GM19452 (cell line): ENCODE results near the gene CPA3.

Experiments
- ATAC-seq: cut with Tn5 transposase; IDR thresholded peaks from one replicate; pipeline ENCODE4 v1.9.1; 2021; ENCODE audit not compliant: unreplicated experiment

Gene CPA3

GRCh38 chr3:148857316-148857715 lies 7.8 kb upstream of the CPA3 start:
- ATAC-seq = no peak

GRCh38 chr3:148861277-148861869 lies 3.7 kb upstream of the CPA3 start:
- peak; percentile 73 for ATAC-seq

GRCh38 chr3:148863297-148863696 lies 1.8 kb upstream of the CPA3 start:
- no peak for ATAC-seq

- ATAC-seq = no peak
Measured at GRCh38 chr3:148863814-148864213, 1.3 kb upstream of the CPA3 start.

- ATAC-seq = no peak
Measured at GRCh38 chr3:148866261-148866660, 1.2 kb downstream of the CPA3 start.

GRCh38 chr3:148873270-148873927 lies 8.3 kb downstream of the CPA3 start:
- ATAC-seq = no peak

GRCh38 chr3:148873977-148874376 lies 8.9 kb downstream of the CPA3 start:
- ATAC-seq = no peak

GRCh38 chr3:148878095-148878494 lies 13.0 kb downstream of the CPA3 start:
- no peak for ATAC-seq

- no peak for ATAC-seq
Measured at GRCh38 chr3:148879256-148879655, 14.2 kb downstream of the CPA3 start.

- ATAC-seq = no peak
Measured at GRCh38 chr3:148880681-148881080, 15.6 kb downstream of the CPA3 start.

- no peak for ATAC-seq
Measured at GRCh38 chr3:148881286-148881685, 16.2 kb downstream of the CPA3 start.

- no peak for ATAC-seq
Measured at GRCh38 chr3:148882288-148882687, 17.2 kb downstream of the CPA3 start.

GRCh38 chr3:148883163-148883562 lies 18.1 kb downstream of the CPA3 start:
- no peak for ATAC-seq

GRCh38 chr3:148884261-148884660 lies 19.2 kb downstream of the CPA3 start:
- ATAC-seq = no peak

GRCh38 chr3:148889828-148890227 lies 24.7 kb downstream of the CPA3 start:
- no peak for ATAC-seq

GRCh38 chr3:148896062-148896461 lies 31.0 kb downstream of the CPA3 start:
- no peak for ATAC-seq

GRCh38 chr3:148901987-148902791 lies 37.1 kb downstream of the CPA3 start:
- no peak for ATAC-seq

- no peak for ATAC-seq
Measured at GRCh38 chr3:148903022-148903442, 37.9 kb downstream of the CPA3 start.

- no peak for ATAC-seq
Measured at GRCh38 chr3:148903941-148904340, 38.8 kb downstream of the CPA3 start.

GRCh38 chr3:148906667-148907066 lies 41.6 kb downstream of the CPA3 start:
- no peak for ATAC-seq

- no peak for ATAC-seq
Measured at GRCh38 chr3:148911173-148911572, 46.1 kb downstream of the CPA3 start.

- ATAC-seq = no peak
Measured at GRCh38 chr3:148911592-148911991, 46.5 kb downstream of the CPA3 start.
